Right lobe of liver (tissue), 6 donors: ENCODE data around the gene GTF2IRD1. TPM values are rescaled to one million over a fixed set of nuclear protein-coding genes. Genes with fewer than 3 reads are reported as not detected.

ENCODE experiments used
- ATAC-seq, 4 donors: fragments of 200-7000 bp; cut with Tn5 transposase; one replicate each; pipeline ENCODE4 v1.9.1; 2020; ENCODE audit warnings: mild to moderate bottlenecking in 4 of 4, moderate library complexity in 4 of 4
- DNase-seq, 3 donors: peaks; one replicate each; pipeline ENCODE4 v3.0.0-alpha.2; 2020
- H3K27ac ChIP-seq, 3 donors: fragments of 200-600 bp; one replicate each; pipeline ENCODE4 v1.8.0; 2022
- H3K27me3 ChIP-seq, 2 donors: fragments of 200-600 bp; one replicate each; pipeline ENCODE4 v1.8.0; 2022
- H3K36me3 ChIP-seq, 4 donors: fragments of 200-600 bp; sonication (generic) in 1 of 4; one replicate each; pipeline versions ENCODE4 v1.5.1 to v1.8.0; 2017 to 2022; ENCODE audit warnings: control low read depth in 1 of 4
- H3K4me1 ChIP-seq, 4 donors: fragments of 200-600 bp; sonication (generic) in 1 of 4; one replicate each; pipeline versions ENCODE4 v1.5.1 to v1.8.0; 2017 to 2022; ENCODE audit warnings: control low read depth in 1 of 4
- H3K4me3 ChIP-seq, 3 donors: fragments of 200-600 bp; one replicate each; pipeline ENCODE4 v1.8.0; 2022
- H3K9me3 ChIP-seq, 4 donors: fragments of 200-600 bp; sonication (generic) in 1 of 4; one replicate each; pipeline versions ENCODE4 v1.5.1 to v1.8.0; 2017 to 2022; ENCODE audit warnings: control low read depth in 1 of 4
- POLR2A ChIP-seq: fragments of 450-650 bp; IDR thresholded peaks from one replicate; pipeline ENCODE4 v1.6.1; 2017; ENCODE audit warnings: antibody characterized with exemption, mild to moderate bottlenecking
- WGBS: methylation state at CpG from one replicate; pipeline ENCODE4 v1.1.6; 2018; ENCODE audit warnings: low coverage, low lambda C conversion rate; ENCODE audit not compliant: insufficient coverage; ENCODE audit errors: missing lambda C conversion rate; 5-methylcytosine and 5-hydroxymethylcytosine counted together
- intact Hi-C, 2 donors: fragments of 100-400 bp; cut with DNase I; formaldehyde crosslinking; loops; one replicate each; pipeline versions ENCODE4 v1.11.2 to v1.14.1; 2022
- total RNA-seq, 6 experiments: library from RNA; depleted of rRNA in 2 of 6; stranded (reverse); fragments of >200 nt in 2 of 6; fragmentation: NEBNext Ultra II Directional in 3 of 6; extraction: Animal tissue kit (Norgen Biotek cat#: 25700) in 3 of 6; gene quantifications; one replicate each; pipeline versions ENCODE4 v1.1.0 to v1.2.4, GENCODE V29; 2016 to 2023
- TF ChIP-seq, protein P1 (sequence below), 4 donors: fragments of 200-600 bp in 3 of 4; fragments of 450-650 bp in 1 of 4; IDR thresholded peaks; one replicate each; pipeline versions ENCODE4 v1.5.1 to v1.8.0; 2016 to 2022; ENCODE audit warnings: antibody characterized with exemption in 4 of 4, mild to moderate bottlenecking in 2 of 4
- donor health status: DM: no; HTN: yes; CAD: no.
- donor health status: DM: no; HTN: no; CAD: no.
- donor health status: DM: no; HTN: no; CAD: no.
- donor health status: DM: no; HTN: yes; CAD: no.
- donor health status: DM: no; HTN: yes; CAD: no.

Gene GTF2IRD1
- total RNA-seq, 6 experiments from 2014 or later, result 1.9 to 9.8 (median 6.5) TPM

DNA sequence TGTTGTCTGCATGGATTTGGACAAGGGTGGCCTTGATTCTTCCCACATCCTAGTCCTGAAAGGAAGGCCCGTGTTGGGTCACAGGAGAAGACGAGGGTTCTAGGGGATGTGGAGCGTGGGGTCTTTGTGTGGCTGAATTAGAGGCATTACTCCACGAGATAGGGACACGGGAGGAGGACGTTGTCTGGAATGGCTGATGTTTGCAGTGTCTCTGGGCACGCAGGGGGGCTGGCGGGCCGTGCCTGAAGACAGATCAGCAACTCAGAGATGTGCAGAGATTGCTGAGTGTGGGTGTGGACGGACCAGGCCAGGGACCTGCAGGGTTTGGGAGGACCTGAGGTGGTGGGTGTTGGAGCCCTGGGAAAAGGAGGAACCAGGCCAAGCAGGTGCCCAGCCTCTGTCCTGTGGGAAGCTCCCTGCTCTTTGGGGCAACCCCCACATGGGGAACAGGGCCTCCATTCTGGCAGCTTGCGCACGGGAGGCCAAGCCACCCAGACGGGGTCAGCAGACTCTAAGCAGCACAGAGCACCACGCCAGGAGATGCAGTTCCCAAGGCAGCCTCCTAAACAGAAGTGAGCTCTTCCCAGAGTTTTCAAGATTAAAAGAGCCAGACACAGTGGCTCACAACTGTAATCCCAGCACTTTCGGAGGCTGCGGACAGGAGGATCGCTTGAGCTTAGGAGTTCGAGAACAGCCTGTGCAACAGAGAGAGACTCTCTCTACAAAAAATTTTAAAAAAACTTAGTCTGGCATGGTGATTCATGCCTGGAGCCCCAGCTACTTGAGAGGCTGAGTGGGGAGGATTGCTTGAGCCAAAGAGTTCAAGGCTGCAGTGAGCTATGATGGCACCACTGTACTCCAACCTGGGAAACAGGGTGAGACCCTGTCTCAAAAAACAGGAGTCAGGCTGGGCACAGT, 132.8 kb downstream of the GTF2IRD1 start:
- TF ChIP-seq POLR2A, result no peak
- TF ChIP-seq, protein P1, sequence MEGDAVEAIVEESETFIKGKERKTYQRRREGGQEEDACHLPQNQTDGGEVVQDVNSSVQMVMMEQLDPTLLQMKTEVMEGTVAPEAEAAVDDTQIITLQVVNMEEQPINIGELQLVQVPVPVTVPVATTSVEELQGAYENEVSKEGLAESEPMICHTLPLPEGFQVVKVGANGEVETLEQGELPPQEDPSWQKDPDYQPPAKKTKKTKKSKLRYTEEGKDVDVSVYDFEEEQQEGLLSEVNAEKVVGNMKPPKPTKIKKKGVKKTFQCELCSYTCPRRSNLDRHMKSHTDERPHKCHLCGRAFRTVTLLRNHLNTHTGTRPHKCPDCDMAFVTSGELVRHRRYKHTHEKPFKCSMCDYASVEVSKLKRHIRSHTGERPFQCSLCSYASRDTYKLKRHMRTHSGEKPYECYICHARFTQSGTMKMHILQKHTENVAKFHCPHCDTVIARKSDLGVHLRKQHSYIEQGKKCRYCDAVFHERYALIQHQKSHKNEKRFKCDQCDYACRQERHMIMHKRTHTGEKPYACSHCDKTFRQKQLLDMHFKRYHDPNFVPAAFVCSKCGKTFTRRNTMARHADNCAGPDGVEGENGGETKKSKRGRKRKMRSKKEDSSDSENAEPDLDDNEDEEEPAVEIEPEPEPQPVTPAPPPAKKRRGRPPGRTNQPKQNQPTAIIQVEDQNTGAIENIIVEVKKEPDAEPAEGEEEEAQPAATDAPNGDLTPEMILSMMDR (IDR thresholded peaks at IDR 0.05), result no peak
- intact Hi-C loops, result no loop called here
- 79% methylated on average over 4 of the region's 18 CpGs for WGBS
- DNase-seq (no peak), ATAC-seq (no peak)
- Histone ChIP-seq H3K4me1 (peaks cover 0 to 8% (median 0%) of the 10 kb centered on the region in 4 donors), H3K4me3 (no peak overlapping the region), H3K27ac (no peak overlapping the region), H3K36me3 (no peaks in the 10 kb centered on the region), H3K9me3 (no peaks in the 10 kb centered on the region), H3K27me3 (no peaks in the 10 kb centered on the region)

DNA sequence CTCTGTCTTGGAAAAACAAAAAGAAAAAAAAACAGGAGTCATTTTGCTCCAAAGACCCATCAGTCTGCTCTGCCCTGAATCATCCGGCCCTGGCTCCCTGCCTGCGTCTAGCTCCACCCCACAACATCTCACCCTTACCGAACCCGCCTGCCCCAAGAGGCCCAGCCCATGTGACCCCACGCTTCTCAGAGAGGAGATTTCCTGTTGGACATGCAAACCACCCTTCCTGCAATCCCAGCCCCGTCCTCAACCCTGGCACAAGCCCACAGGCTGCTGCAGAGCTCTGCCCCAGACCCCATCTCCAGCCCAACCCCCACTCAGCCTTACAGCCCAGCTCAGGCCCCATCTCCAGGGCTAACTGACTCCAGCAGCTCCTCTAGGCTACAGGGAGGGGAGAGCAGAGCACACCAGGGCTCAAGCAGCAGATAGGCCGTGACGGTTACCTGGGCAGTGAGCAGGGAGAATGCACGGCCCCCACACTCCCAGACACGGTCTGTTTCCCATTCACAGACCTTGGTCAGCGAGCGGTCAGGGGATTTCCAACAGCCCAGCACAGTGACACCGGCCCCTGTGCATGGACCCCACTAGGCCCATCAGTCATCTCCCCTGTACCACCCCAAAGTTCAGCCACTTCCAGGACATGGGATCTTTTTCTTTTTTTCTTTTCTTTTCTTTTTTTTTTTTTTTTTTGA, 133.9 kb downstream of the GTF2IRD1 start:
- Histone ChIP-seq H3K27me3 (no peaks in the 10 kb centered on the region), H3K9me3 (no peaks in the 10 kb centered on the region), H3K36me3 (no peaks in the 10 kb centered on the region), H3K4me1 (peaks cover 0 to 8% (median 0%) of the 10 kb centered on the region in 4 donors), H3K4me3 (no peak overlapping the region), H3K27ac (no peak overlapping the region)
- TF ChIP-seq POLR2A, result no peak
- ATAC-seq (peak; percentile 64 to 83 (median 72)), DNase-seq (peak; percentile 63 to 69 (median 66))
- 24% methylated on average over 4 of the region's 13 CpGs for WGBS
- intact Hi-C loops, result no loop called here

DNA sequence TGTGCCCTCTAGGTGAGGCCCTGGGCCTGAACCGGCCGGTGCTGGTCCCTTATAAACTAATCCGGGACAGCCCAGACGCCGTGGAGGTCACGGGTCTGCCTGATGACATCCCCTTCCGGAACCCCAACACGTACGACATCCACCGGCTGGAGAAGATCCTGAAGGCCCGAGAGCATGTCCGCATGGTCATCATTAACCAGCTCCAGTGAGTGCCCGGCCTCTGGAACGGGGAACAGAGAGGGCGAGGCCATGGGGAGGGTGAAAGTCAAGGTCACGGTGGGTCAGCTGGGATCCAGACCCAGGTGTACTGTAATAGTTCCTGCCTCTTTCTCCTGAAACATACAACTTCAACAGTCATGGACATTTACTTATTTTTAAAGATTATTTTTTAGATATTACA, 137.1 kb downstream of the GTF2IRD1 start:
- peak in 1 of 3 donors; percentile 68 for DNase-seq
- H3K4me1 ChIP-seq, result peaks cover 0 to 8% (median 0%) of the 10 kb centered on the region in 4 donors
- 62% methylated on average over 9 of the region's 16 CpGs for WGBS
- no peaks in the 10 kb centered on the region for H3K9me3 ChIP-seq
- H3K27ac ChIP-seq, result no peak overlapping the region
- H3K4me3 ChIP-seq, result no peak overlapping the region
- TF ChIP-seq POLR2A, result no peak
- TF ChIP-seq, protein P1 (IDR thresholded peaks at IDR 0.05), result no peak
- H3K27me3 ChIP-seq, result no peaks in the 10 kb centered on the region
- peak; percentile 47 to 80 (median 64) for ATAC-seq
- H3K36me3 ChIP-seq, result no peaks in the 10 kb centered on the region
- intact Hi-C loops, result no loop called here

DNA sequence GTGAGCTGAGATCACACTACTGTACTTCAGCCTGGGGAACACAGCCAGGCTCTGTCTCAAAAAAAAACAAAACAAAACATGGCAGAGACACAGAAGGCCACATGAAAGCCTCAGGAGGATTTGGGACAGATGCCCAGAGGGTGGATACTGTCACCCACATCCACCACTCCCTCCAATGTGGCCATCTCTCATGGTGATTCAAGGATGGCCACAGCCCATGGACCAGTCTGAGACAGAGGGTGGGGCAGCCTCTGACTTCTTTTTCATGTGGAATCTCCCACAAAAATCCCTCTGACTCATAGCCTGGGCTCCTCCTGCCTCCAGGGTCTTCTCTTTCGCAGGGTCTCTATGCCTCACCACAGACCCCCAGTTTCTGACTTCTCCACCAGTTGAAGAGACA, 144.9 kb downstream of the GTF2IRD1 start:
- no peak overlapping the region for H3K27ac ChIP-seq
- intact Hi-C loops, result no loop called here
- DNase-seq (no peak), ATAC-seq (no peak)
- H3K27me3 ChIP-seq, result no peaks in the 10 kb centered on the region
- no peaks in the 10 kb centered on the region for H3K36me3 ChIP-seq
- no peak for TF ChIP-seq POLR2A
- TF ChIP-seq, protein P1 (IDR thresholded peaks at IDR 0.05), result no peak
- H3K9me3 ChIP-seq, result no peaks in the 10 kb centered on the region
- 67% methylated on average over 1 of the region's 1 CpG for WGBS
- no peaks in the 10 kb centered on the region for H3K4me1 ChIP-seq
- H3K4me3 ChIP-seq, result no peak overlapping the region

DNA sequence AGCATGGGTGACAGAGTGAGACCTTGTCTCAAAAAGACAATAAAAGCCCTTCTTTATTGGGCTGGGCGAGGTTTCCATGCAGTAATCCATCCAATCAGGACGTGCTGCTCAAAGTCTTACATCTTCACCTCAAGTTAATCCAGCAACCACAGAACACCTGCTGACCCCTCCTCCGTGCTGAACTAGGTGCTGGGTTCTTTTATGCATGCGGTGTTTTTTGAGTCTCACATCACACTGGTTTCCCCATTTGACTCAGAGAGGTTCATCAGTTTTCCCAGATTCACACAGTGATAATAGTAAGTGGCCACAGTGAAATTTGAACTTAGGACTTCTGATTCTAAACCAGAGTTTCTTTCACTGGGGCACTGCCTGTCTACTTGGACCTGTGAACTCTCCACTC, 145.5 kb downstream of the GTF2IRD1 start:
- H3K36me3 ChIP-seq, result no peaks in the 10 kb centered on the region
- WGBS, result 59% methylated on average over 2 of the region's 4 CpGs

More for the DNA sequence above, 145.5 kb downstream of the GTF2IRD1 start:
- no peaks in the 10 kb centered on the region for H3K4me1 ChIP-seq
- no peak overlapping the region for H3K27ac ChIP-seq
- no peak overlapping the region for H3K4me3 ChIP-seq
- ATAC-seq, result no peak
- intact Hi-C loops, result no loop called here
- H3K27me3 ChIP-seq, result no peaks in the 10 kb centered on the region
- DNase-seq, result no peak
- H3K9me3 ChIP-seq, result no peaks in the 10 kb centered on the region
- TF ChIP-seq POLR2A, result no peak
- TF ChIP-seq, protein P1 (IDR thresholded peaks at IDR 0.05), result no peak
